Measurements from ENCODE around the gene DSN1. TPM values are rescaled to one million over a fixed set of nuclear protein-coding genes. Genes with fewer than 3 reads are reported as not detected.

Gene DSN1
- total RNA-seq, 1 experiment from 2014 or later = 27.9 TPM

DNA sequence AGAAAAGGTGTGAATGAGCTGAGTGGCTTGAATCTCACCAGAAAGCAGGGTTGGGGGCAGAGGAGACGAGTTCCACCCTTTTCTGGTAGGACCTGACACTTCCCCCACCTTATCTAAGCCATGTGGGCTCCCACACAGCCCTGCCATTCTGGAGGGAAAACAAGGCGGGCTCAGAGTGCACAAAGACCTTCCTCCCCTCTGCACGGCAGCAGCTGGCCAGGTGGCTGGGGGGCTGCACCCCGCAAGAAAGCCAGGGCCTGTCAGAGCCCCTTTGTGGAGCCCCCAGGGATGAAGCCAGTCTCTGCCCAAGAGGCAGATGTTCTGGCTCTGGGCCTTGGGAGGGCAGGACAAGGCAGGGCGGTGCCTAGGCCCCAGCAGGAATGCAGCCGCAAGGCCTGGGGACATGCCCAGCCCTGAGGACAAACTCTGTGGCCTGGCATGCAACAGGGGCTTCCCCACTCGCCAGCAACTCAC, 48.4 kb upstream of the DSN1 start:
- BruUV-seq (replicated peaks) = no TSS peak
- H3K4me3 ChIP-seq (replicated peaks in 1 of 2; ENCODE audit: low read depth in 1 of 2, low read length in 2 of 2) = no peak overlapping the region
- ATAC-seq (no peak), DNase-seq (ENCODE audit: low read depth, low spot score) (no peak)
- no peak overlapping the region for H3K27ac ChIP-seq (ENCODE audit: low read depth, low read length)
- no peaks in the 10 kb centered on the region for H3K27me3 ChIP-seq (ENCODE audit: insufficient read depth, low read length)
- no peak overlapping the region for H3K9ac ChIP-seq (ENCODE audit: low read length)
- POLR2A ChIA-PET = no interaction called here
- H3K4me1 ChIP-seq (ENCODE audit: control insufficient read depth in 1 of 2, insufficient read depth in 2 of 2, low read length in 2 of 2) = peaks cover 0 to 7% of the 10 kb centered on the region in 2 experiments; a peak in 1 of 4 replicates
- TF ChIP-seq, protein P1, sequence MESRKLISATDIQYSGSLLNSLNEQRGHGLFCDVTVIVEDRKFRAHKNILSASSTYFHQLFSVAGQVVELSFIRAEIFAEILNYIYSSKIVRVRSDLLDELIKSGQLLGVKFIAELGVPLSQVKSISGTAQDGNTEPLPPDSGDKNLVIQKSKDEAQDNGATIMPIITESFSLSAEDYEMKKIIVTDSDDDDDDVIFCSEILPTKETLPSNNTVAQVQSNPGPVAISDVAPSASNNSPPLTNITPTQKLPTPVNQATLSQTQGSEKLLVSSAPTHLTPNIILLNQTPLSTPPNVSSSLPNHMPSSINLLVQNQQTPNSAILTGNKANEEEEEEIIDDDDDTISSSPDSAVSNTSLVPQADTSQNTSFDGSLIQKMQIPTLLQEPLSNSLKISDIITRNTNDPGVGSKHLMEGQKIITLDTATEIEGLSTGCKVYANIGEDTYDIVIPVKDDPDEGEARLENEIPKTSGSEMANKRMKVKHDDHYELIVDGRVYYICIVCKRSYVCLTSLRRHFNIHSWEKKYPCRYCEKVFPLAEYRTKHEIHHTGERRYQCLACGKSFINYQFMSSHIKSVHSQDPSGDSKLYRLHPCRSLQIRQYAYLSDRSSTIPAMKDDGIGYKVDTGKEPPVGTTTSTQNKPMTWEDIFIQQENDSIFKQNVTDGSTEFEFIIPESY (IDR thresholded peaks at IDR 0.05; ENCODE audit: extremely low read depth, insufficient replicate concordance, low read length) = no peak
- TF ChIP-seq, protein P2, sequence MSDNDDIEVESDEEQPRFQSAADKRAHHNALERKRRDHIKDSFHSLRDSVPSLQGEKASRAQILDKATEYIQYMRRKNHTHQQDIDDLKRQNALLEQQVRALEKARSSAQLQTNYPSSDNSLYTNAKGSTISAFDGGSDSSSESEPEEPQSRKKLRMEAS (IDR thresholded peaks at IDR 0.05) = no peak
- TF ChIP-seq ZNF274 (IDR thresholded peaks at IDR 0.05; ENCODE audit: low read depth, low read length) = no peak
- TF ChIP-seq, protein P3, sequence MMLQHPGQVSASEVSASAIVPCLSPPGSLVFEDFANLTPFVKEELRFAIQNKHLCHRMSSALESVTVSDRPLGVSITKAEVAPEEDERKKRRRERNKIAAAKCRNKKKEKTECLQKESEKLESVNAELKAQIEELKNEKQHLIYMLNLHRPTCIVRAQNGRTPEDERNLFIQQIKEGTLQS (IDR thresholded peaks at IDR 0.05) = no peak
- no peak for TF ChIP-seq ELF1 (IDR thresholded peaks at IDR 0.05; ENCODE audit: borderline replicate concordance, low read depth)
- TF ChIP-seq YY1 (IDR thresholded peaks at IDR 0.05; ENCODE audit: extremely low read depth, insufficient replicate concordance, low read depth, low read length) = no peak
- no peak for TF ChIP-seq SIN3A (IDR thresholded peaks at IDR 0.05; ENCODE audit: low read depth)
- TF ChIP-seq JUND (IDR thresholded peaks at IDR 0.05) = no peak
- TF ChIP-seq, protein P4, sequence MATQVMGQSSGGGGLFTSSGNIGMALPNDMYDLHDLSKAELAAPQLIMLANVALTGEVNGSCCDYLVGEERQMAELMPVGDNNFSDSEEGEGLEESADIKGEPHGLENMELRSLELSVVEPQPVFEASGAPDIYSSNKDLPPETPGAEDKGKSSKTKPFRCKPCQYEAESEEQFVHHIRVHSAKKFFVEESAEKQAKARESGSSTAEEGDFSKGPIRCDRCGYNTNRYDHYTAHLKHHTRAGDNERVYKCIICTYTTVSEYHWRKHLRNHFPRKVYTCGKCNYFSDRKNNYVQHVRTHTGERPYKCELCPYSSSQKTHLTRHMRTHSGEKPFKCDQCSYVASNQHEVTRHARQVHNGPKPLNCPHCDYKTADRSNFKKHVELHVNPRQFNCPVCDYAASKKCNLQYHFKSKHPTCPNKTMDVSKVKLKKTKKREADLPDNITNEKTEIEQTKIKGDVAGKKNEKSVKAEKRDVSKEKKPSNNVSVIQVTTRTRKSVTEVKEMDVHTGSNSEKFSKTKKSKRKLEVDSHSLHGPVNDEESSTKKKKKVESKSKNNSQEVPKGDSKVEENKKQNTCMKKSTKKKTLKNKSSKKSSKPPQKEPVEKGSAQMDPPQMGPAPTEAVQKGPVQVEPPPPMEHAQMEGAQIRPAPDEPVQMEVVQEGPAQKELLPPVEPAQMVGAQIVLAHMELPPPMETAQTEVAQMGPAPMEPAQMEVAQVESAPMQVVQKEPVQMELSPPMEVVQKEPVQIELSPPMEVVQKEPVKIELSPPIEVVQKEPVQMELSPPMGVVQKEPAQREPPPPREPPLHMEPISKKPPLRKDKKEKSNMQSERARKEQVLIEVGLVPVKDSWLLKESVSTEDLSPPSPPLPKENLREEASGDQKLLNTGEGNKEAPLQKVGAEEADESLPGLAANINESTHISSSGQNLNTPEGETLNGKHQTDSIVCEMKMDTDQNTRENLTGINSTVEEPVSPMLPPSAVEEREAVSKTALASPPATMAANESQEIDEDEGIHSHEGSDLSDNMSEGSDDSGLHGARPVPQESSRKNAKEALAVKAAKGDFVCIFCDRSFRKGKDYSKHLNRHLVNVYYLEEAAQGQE (IDR thresholded peaks at IDR 0.05; ENCODE audit: low read depth) = no peak
- no peak for TF ChIP-seq POLR2AphosphoS5 (IDR thresholded peaks at IDR 0.05; ENCODE audit: low read depth, low read length)
- TF ChIP-seq, protein P5, sequence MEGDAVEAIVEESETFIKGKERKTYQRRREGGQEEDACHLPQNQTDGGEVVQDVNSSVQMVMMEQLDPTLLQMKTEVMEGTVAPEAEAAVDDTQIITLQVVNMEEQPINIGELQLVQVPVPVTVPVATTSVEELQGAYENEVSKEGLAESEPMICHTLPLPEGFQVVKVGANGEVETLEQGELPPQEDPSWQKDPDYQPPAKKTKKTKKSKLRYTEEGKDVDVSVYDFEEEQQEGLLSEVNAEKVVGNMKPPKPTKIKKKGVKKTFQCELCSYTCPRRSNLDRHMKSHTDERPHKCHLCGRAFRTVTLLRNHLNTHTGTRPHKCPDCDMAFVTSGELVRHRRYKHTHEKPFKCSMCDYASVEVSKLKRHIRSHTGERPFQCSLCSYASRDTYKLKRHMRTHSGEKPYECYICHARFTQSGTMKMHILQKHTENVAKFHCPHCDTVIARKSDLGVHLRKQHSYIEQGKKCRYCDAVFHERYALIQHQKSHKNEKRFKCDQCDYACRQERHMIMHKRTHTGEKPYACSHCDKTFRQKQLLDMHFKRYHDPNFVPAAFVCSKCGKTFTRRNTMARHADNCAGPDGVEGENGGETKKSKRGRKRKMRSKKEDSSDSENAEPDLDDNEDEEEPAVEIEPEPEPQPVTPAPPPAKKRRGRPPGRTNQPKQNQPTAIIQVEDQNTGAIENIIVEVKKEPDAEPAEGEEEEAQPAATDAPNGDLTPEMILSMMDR (IDR thresholded peaks at IDR 0.05 in 2 of 3, conservative IDR thresholded peaks at IDR 0.05 in 1 of 3; ENCODE audit: borderline replicate concordance in 1 of 3, insufficient read depth in 1 of 3, low read depth in 2 of 3, low read length in 2 of 3) = no peak
- no peak for TF ChIP-seq EGR1 (IDR thresholded peaks at IDR 0.05; ENCODE audit: low read depth)
- no peak for TF ChIP-seq RAD21 (IDR thresholded peaks at IDR 0.05; ENCODE audit: low read depth)
- no peaks in the 10 kb centered on the region for H4K20me1 ChIP-seq (ENCODE audit: insufficient read depth)
- CTCF ChIA-PET = no interaction called here
- no peak overlapping the region for H2AFZ ChIP-seq (ENCODE audit: low read depth, low read length, poor library complexity, severe bottlenecking)
- H3K79me2 ChIP-seq (ENCODE audit: insufficient read depth, low read length) = no peaks in the 10 kb centered on the region
- no peaks in the 10 kb centered on the region for H3K9me2 ChIP-seq (ENCODE audit: insufficient read depth)
- no peaks in the 10 kb centered on the region for H3K9me3 ChIP-seq (ENCODE audit: control insufficient read depth in 1 of 2, insufficient read depth in 1 of 2, low read depth in 1 of 2, low read length in 2 of 2)
- peaks cover 0 to 3% of the 10 kb centered on the region in 2 experiments; a peak in 1 of 4 replicates for H3K36me3 ChIP-seq (ENCODE audit: control insufficient read depth in 1 of 2, insufficient read depth in 2 of 2, low read length in 2 of 2)
- H3K4me2 ChIP-seq (ENCODE audit: low read length) = no peak overlapping the region
- intact Hi-C loops (cut with micrococcal nuclease) = no loop called here
- RAD21 ChIA-PET (ENCODE audit: low non-redundant PET in 1 of 2, low total read pairs in 2 of 2, uncharacterized antibody in 2 of 2, unreplicated experiment in 2 of 2) = no interaction called here
